Natural killer cell (primary cell): Measurements from ENCODE around the gene FOXN3. TPM values are rescaled to one million over a fixed set of nuclear protein-coding genes. Genes with fewer than 3 reads are reported as not detected.
A peak's percentile ranks its signal among the peaks of the same experiment; 100 is the strongest.

Experiments used
- ATAC-seq, 3 donors: fragments of 150-1000 bp in 2 of 3; fragments of 200-7000 bp in 1 of 3; cut with Tn5 transposase; 1 replicate in 1 of 3; 2 replicates in 2 of 3; pipeline ENCODE4 v1.10.0; 2021; ENCODE audit warnings: mild to moderate bottlenecking in 2 of 3, moderate library complexity in 2 of 3
- DNase-seq, 2 donors: peaks; one replicate each; pipeline versions ENCODE4 v3.0.0 to v3.0.0-alpha.2; 2013 to 2021; ENCODE audit warnings: mixed read lengths in 1 of 2
- H3K27ac ChIP-seq: one replicate; pipeline ENCODE4 v1.5.1; 2013; ENCODE audit warnings: mild to moderate bottlenecking, low read length
- H3K27me3 ChIP-seq: one replicate; pipeline ENCODE4 v1.6.1; 2013; ENCODE audit warnings: low read length; ENCODE audit not compliant: control insufficient read depth, insufficient read depth
- H3K36me3 ChIP-seq: one replicate; pipeline ENCODE4 v1.6.1; 2013; ENCODE audit warnings: low read length; ENCODE audit not compliant: control insufficient read depth, insufficient read depth
- H3K4me1 ChIP-seq: one replicate; pipeline ENCODE4 v1.6.1; 2013; ENCODE audit warnings: low read length; ENCODE audit not compliant: control insufficient read depth, insufficient read depth
- H3K4me3 ChIP-seq: one replicate; pipeline ENCODE4 v1.5.1; 2013; ENCODE audit warnings: low read length
- H3K9me3 ChIP-seq: one replicate; pipeline ENCODE4 v1.6.1; 2013; ENCODE audit warnings: low read length; ENCODE audit not compliant: control insufficient read depth, insufficient read depth
- H3K27ac Mint-ChIP-seq, 2 donors: one replicate each; pipeline ENCODE4 v1.8.0; 2022; ENCODE audit warnings: mild to moderate bottlenecking in 2 of 2, mixed read lengths in 2 of 2, moderate library complexity in 1 of 2
- H3K27me3 Mint-ChIP-seq, 2 donors: one replicate each; pipeline ENCODE4 v1.8.0; 2022; ENCODE audit warnings: low read depth in 2 of 2, mixed read lengths in 2 of 2
- H3K36me3 Mint-ChIP-seq: one replicate; pipeline ENCODE4 v1.8.0; 2022; ENCODE audit warnings: mixed read lengths
- H3K4me1 Mint-ChIP-seq, 2 donors: one replicate each; pipeline ENCODE4 v1.8.0; 2022; ENCODE audit warnings: mixed read lengths in 2 of 2
- H3K4me3 Mint-ChIP-seq: one replicate; pipeline ENCODE4 v1.8.0; 2022; ENCODE audit warnings: mild to moderate bottlenecking, moderate library complexity, mixed read lengths
- H3K9me3 Mint-ChIP-seq, 2 donors: one replicate each; pipeline ENCODE4 v1.8.0; 2022; ENCODE audit warnings: mixed read lengths in 2 of 2
- WGBS: methylation state at CpG from one replicate; pipeline ENCODE4 v1.1.7; 2013; ENCODE audit warnings: missing lambda C conversion rate; ENCODE audit not compliant: insufficient coverage; 5-methylcytosine and 5-hydroxymethylcytosine counted together
- intact Hi-C: fragments of 100-400 bp; cut with micrococcal nuclease; formaldehyde crosslinking; loops from one replicate; pipeline ENCODE4 v1.14.2; 2022
- total RNA-seq, 4 donors: library from RNA; stranded (reverse); fragments of 120-200 nt in 1 of 4; gene quantifications; one replicate each; pipeline versions ENCODE4 v1.2.3 to v1.2.4, GENCODE V29; 2013 to 2022
- TF ChIP-seq, protein P1 (sequence below): fragments of 200-600 bp; IDR thresholded peaks from one replicate; pipeline ENCODE4 v1.8.0; 2022; ENCODE audit warnings: antibody characterized with exemption

The FOXN3 gene
- total RNA-seq, 3 donors from 2014 or later (not counting 1 experiment from before 2014, with no cell fraction given) = 209 to 216 (median 209) TPM

DNA sequence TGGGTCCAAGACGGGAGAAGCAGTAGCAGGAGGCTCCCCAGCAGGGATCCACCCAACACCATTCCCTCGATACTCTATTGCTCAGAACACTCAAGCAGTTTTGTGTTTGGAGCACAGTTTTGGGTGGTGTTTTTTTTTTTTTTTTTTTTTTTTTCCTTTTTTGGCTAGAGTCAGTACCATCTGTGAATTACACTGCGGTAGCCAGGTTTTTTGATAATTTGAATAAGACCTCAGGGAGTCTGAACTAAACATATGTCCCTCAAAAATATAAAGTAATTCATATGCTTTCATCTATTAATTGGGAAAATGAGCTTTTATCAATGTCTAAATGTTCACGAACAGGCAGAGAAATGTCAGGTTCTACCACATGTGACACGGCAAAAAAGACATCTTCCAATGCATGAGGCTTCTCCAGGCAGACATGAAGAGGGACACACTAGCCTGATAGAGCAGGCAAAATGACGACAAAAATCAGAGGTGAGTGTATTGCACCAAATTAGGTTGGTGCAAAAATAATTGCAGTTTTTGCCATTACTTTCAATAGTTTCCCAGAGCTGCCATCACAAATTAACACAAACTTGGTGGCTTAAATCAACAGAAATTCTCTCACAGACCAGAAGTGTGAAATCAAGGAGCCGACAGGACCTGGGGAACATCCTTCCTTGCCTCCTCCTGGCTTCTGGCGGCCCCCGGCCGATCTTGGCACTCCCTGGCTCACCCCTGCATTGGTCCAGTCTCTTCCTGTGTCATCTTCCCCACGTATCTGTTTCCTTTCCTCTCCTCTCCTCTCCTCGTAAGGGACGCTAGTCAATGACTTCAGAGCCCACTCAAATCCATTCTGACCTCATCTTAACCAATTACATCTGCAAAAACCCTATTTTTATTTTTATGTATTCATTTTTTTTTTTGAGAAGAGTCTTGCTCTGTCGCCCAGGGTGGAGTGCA lies 33.9 kb downstream of the FOXN3 start:
- Histone ChIP-seq H3K27ac (peak overlapping the region; percentile 37), H3K4me1 (peaks cover 33% of the 10 kb centered on the region), H3K27me3 (no peaks in the 10 kb centered on the region), H3K4me3 (no peak overlapping the region), H3K9me3 (peaks cover 11% of the 10 kb centered on the region), H3K36me3 (peaks cover 2% of the 10 kb centered on the region)
- Mint-ChIP-seq H3K4me3 (no peak overlapping the region), H3K27ac (peak overlapping the region; percentile 2 to 36), H3K27me3 (no peaks in the 10 kb centered on the region), H3K36me3 (no peaks in the 10 kb centered on the region), H3K9me3 (no peaks in the 10 kb centered on the region), H3K4me1 (peaks cover 70 to 77% of the 10 kb centered on the region in 2 donors)
- DNase-seq = no peak
- TF ChIP-seq, protein P1, sequence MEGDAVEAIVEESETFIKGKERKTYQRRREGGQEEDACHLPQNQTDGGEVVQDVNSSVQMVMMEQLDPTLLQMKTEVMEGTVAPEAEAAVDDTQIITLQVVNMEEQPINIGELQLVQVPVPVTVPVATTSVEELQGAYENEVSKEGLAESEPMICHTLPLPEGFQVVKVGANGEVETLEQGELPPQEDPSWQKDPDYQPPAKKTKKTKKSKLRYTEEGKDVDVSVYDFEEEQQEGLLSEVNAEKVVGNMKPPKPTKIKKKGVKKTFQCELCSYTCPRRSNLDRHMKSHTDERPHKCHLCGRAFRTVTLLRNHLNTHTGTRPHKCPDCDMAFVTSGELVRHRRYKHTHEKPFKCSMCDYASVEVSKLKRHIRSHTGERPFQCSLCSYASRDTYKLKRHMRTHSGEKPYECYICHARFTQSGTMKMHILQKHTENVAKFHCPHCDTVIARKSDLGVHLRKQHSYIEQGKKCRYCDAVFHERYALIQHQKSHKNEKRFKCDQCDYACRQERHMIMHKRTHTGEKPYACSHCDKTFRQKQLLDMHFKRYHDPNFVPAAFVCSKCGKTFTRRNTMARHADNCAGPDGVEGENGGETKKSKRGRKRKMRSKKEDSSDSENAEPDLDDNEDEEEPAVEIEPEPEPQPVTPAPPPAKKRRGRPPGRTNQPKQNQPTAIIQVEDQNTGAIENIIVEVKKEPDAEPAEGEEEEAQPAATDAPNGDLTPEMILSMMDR = no peak
- ATAC-seq = no peak
- intact Hi-C loops = no loop called here
- WGBS = 69% methylated on average over 11 of the region's 14 CpGs

DNA sequence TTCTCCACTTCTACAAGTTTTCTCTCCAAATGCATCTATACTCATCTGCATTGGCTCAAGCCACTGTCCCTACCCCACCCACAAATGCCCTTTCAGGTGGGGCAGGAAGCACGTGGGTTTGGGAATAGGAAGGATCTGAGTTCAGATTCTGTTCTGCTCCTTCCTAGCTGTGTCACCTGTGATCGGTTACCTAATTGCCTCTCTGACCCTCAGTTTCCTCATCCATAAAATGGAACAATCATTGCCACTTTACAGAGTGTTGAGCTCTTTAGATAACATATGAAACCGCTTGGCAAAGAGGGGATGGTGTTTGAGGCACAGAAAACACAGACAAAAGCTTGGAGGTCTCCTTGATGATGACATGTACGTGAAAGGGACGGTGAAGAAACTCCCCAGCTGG lies 34.5 kb downstream of the FOXN3 start:
- Mint-ChIP-seq H3K27me3 (no peaks in the 10 kb centered on the region), H3K36me3 (no peaks in the 10 kb centered on the region), H3K4me1 (peaks cover 70 to 77% of the 10 kb centered on the region in 2 donors), H3K27ac (peak overlapping the region; percentile 2 to 10), H3K9me3 (no peaks in the 10 kb centered on the region), H3K4me3 (no peak overlapping the region)
- no peaks in the 10 kb centered on the region for H3K27me3 ChIP-seq
- H3K4me3 ChIP-seq = no peak overlapping the region
- peaks cover 33% of the 10 kb centered on the region for H3K4me1 ChIP-seq
- peaks cover 2% of the 10 kb centered on the region for H3K36me3 ChIP-seq
- no peak for DNase-seq
- peaks cover 11% of the 10 kb centered on the region for H3K9me3 ChIP-seq
- no peak for ATAC-seq
- WGBS = 80% methylated on average over 5 of the region's 5 CpGs
- no peak overlapping the region for H3K27ac ChIP-seq
- intact Hi-C loops = no loop called here
- TF ChIP-seq, protein P1 = no peak

DNA sequence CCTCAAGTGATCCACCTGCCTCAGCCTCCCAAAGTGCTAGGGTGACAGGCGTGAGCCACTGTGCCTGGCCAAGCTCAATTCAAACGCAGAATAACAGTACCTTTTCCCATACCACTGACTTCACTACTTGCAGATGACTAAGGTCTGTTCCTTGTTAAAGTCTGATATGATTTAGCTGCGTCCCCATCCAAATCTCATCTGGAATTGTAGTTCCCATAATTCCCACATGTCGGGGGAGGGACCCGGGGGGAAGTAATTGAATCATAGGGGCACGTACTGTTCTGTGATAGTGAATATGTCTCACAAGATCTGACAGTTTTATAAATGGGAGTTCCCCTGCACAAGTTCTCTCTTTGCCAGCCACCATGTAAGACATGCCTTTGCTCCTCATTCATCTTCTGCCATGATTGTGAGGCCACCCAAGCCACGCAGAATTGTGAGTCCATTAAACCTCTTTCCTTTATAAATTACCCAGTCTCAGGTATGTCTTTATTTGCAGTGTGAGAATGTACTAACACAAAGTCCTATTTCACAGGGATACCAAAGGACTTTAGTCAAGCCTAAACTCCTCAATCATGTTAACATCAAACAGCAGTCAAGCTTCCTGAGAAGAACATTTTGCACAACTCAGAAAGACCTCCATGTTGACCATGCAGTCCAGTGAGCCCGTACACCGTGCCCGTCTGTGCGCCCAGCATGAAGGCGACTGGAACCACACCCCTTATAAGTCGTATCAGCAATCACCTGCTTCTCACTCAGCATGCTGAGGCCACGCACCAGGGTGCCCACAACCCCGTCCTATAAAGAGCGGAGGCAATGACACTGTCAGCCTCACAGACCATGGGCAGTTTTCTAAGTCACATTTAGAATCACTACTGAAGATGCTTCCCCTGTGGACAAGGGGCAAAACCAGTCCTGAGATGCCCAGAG lies 36.9 kb downstream of the FOXN3 start:
- H3K4me3 Mint-ChIP-seq = no peak overlapping the region
- H3K4me1 Mint-ChIP-seq = peaks cover 62 to 69% of the 10 kb centered on the region in 2 donors
- 98% methylated on average over 14 of the region's 16 CpGs for WGBS
- Histone ChIP-seq H3K4me1 (peaks cover 16% of the 10 kb centered on the region), H3K9me3 (peaks cover 11% of the 10 kb centered on the region), H3K36me3 (peaks cover 2% of the 10 kb centered on the region), H3K27me3 (no peaks in the 10 kb centered on the region), H3K4me3 (no peak overlapping the region), H3K27ac (no peak overlapping the region)
- H3K36me3 Mint-ChIP-seq = no peaks in the 10 kb centered on the region
- DNase-seq (no peak), ATAC-seq (no peak)
- peak overlapping the region; percentile 35 to 43 for H3K27ac Mint-ChIP-seq
- H3K27me3 Mint-ChIP-seq = no peaks in the 10 kb centered on the region
- intact Hi-C loops = no loop called here
- TF ChIP-seq, protein P1 = no peak
- no peaks in the 10 kb centered on the region for H3K9me3 Mint-ChIP-seq
